HG03565 (cell line): Measurements from ENCODE around the gene RGPD5.
"Not testable (repeated sequence)": the region's sequence is repeated elsewhere in the genome, so short reads cannot be mapped to it uniquely, and the experiment has no call there.

Source experiments
- ATAC-seq: cut with Tn5 transposase; IDR thresholded peaks from one replicate; pipeline ENCODE4 v1.9.1; 2021; ENCODE audit warnings: mild to moderate bottlenecking, moderate library complexity; ENCODE audit not compliant: unreplicated experiment

RGPD5 gene

GRCh38 chr2:109891024-109891423, 96.9 kb downstream of the RGPD5 start:
- not testable (repeated sequence) for ATAC-seq

DNA sequence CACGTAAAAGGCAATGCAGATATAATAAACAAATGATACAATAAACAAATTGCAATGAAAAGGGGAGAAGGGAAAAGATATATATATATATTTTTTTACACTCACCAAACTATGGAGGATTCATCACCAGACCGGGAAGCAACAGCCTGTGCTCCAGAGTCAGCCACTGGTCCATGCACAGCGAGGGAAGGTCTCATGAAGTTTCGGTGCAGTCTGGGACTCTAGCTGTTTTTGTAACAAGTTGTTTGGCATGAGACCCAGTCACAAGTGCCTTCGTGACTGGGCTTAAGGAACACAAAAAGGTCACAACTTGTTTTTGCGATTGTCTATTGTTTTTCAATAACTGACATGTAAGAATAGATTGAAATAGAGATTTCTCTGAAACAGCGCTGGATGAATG, 99.6 kb downstream of the RGPD5 start:
- ATAC-seq: not testable (repeated sequence)

GRCh38 chr2:109894141-109894540, 100.0 kb downstream of the RGPD5 start:
- ATAC-seq: not testable (repeated sequence)

DNA sequence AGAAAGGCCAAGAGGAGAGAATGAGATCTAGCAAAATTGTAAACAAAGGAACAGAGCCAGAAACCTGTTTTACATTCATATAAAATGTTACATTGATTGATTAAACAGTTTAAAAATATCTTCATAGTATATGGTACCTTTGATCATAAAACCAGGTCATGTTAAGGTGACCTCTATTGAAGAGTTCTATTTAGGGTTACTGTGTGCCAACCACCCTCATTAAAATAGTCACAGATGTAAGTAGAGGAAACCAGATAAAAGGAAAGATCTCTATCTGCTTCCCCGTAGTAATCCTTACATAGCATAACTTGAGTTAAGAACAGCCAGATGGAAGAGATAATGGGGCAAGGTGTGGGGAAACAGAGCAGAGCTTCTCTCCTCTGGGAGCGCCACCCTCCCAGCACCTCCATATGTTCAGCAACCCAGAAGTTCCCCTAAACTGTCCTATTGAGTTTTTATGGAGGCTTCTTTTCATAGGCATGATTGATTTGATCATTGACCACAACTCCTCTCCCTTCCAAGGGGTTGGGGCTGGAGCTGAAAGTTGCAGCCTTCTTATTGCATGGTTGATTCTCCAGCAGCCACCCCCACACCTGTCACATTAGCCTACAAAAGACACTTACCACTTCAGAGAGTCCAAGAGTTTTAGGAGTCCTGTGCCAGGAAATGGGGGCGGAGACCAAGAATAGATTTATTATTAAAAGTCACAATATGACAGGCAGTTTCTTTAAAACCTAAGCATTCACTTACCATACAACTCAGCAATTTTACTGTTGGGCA, 101.2 kb downstream of the RGPD5 start:
- not testable (repeated sequence) for ATAC-seq

DNA sequence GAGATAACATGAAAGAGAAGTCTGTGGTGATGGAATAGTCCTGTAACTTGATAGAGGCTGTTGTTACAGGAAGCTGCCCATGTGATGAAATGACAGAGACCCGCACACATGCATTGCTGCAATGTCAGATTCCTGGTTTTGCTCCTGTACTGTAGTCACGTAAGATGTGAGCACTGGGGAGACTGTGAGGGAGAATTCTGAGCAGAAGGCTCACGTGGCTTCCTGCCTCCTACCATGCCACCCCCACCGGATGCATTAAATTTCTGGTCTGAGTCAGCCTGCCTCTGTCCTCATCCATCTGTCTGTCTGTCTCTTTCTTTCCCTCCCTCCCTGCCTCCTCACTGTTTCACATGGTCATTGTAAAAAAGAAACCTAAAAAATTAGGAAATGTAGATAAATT, 102.1 kb downstream of the RGPD5 start:
- peak; percentile 91 for ATAC-seq

DNA sequence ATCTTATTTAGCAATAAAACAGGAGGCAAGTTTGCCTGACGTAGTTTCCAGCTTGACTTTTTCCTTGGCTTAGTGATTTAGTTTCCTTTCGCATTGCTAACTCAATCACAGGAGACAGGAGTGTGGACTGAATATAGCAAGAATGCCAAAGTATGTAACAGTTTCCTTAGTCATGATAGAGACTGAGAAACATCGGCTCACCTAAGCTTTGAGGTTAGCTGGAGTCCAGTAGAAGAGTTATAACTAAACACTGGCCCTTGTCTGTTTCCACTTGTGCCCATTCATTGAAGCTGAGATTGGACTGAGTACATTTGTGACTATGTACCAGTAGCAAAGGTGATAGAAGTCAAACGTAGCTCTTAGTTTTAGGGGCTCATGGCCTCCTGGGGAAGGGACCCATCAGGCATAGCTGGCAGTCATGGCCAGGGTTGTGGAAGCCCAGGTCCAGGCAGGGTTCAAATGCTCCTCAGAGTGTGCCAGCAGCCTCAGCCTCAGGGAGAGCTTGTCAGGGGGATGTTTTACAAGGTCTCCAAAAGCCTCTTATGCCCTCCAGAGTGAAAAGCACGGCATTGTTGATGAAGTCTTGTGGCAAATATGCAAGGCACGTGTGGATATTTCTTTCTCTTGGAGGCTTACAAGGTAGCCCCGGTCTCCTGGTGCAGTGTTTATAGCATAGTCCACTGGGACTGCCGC, 103.8 kb downstream of the RGPD5 start:
- ATAC-seq: not testable (repeated sequence)

- ATAC-seq: not testable (repeated sequence)
Observed at GRCh38 chr2:109898462-109899336, 104.6 kb downstream of the RGPD5 start, which contains the start of gene LIMS3. Gene LIMS3, plus strand, starts transcription at chr2:109898688. Its CDS starts 41 bp downstream, at chr2:109898729.

GRCh38 chr2:109905796-109906195, 111.7 kb downstream of the RGPD5 start:
- ATAC-seq: peak; percentile 92
